GM21526 (cell line): Measurements from ENCODE around the gene UBL5.

Experiments
- ATAC-seq: cut with Tn5 transposase; IDR thresholded peaks from one replicate; pipeline ENCODE4 v1.9.1; 2021; ENCODE audit warnings: moderate library complexity; ENCODE audit not compliant: unreplicated experiment, low FRiP score

UBL5 gene

DNA sequence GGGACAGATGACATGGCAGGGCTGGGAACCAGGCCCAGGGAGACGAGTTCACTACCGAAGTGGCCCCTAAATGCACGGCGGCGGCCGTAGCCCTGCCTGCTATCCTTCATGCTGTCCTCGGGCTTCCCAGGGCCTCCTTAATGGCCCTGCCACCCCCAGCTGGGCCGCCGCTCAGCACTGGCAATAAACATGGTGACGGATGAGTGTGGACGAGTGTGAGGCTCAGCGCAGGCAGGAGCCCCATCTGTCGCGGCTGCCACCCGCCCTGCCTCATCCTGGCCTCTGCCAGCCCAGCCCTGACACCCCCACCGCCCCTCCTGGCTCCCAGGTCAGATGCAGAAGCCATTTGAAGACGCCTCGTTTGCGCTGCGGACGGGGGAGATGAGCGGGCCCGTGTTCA is 21.0 kb downstream of the UBL5 start:
- ATAC-seq, result no peak

DNA sequence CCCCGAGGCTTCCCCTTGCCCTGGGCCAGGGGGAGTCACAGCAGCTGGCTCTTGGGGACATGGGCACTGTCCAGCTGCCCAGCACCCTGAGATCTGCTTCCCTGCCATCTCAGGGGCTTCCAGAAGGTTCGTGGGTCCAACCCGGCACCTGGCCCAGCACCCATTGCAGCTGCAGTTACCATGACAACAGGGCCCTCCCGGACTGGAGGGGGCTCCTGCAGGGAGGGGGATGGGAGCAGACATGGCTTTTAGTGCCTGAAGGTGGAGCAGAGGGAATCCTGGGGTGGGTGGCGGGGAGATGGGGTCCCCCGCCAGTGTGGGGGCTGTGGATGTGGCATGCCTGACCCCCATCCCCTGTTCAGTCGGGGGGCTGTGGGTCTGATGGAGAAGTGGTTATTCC is 22.1 kb downstream of the UBL5 start:
- ATAC-seq, result no peak

DNA sequence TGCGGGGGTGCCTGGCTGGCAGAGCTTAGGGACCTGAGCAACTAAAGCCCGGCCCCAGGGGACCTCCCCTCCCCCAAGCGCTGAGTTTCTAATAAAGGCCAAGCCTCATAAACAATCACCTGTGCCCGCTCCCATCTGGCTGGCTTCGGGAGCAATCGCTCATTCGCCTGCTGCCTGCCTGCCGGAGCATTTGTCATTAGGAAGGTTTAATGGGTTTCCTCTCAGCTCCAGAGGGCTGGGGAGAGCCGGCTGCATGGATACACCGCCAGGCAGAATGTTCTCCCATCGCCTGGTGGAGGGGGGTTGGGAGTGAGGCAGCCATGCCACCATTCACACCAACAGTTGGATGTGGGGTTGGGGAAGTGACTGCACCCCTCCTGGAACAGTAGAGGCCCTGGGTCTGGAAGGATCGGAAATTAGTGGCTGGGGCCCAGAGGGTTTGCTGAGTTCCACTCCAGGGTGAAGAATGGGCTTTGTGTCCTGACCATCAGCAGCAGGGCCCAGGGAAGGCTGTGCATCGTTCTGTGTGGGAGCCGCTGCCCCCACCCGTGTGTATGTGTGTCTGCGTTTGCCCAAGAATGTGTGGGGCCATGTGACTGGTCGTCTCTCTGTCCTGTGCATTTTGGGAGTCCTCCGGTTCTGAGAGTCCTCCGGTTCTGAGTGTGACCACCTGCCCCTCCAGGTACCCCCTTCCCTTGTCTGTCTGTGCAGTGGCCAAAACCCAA is 22.7 kb downstream of the UBL5 start:
- no peak for ATAC-seq

GRCh38 chr19:9854282-9854846 is 26.6 kb downstream of the UBL5 start:
- no peak for ATAC-seq

- ATAC-seq, result no peak
Observed at GRCh38 chr19:9856609-9857008, 28.9 kb downstream of the UBL5 start.

GRCh38 chr19:9857076-9857721 is 29.5 kb downstream of the UBL5 start:
- no peak for ATAC-seq

GRCh38 chr19:9857920-9858746 is 30.4 kb downstream of the UBL5 start:
- ATAC-seq, result no peak

DNA sequence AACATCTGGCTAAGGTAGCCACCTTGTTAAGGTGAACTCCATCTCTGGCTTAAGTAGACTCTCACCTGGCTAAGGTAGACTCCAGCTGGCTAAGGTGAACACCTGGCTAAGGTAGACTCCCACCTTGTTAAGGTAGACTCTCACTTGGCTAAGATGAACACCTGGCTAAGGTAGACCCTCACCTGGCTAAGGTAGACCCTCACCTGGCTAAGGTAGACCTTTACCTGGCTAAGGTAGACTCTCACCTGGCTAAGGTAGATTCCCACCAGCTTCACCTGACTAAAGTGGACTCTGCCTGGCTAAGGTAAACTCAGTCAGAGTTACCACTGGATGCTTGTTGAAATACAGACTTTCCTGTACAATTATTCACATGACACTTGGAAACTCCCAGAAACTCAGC is 31.0 kb downstream of the UBL5 start:
- ATAC-seq, result no peak

GRCh38 chr19:9860407-9860806 is 32.7 kb downstream of the UBL5 start:
- no peak for ATAC-seq

DNA sequence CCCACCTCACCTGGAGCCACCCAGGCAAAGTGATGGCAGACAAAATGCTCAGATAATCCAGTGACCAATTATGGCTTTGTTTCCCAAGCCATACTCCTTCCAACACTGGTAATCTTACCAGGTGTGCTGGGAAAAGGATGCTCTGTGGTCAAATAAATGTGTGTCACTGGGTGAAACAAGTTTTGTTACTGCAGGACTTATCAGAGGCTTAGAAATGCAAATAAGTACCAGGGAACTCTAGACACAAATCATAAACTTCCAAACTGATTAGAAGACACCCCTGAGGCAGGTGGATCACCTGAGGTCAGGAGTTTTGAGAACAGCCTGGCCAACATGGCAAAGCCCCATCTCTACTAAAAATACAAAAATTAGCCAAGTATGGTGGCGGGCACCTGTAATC is 33.8 kb downstream of the UBL5 start:
- ATAC-seq, result no peak

- ATAC-seq, result no peak
Observed at GRCh38 chr19:9862938-9863337, 35.2 kb downstream of the UBL5 start.

DNA sequence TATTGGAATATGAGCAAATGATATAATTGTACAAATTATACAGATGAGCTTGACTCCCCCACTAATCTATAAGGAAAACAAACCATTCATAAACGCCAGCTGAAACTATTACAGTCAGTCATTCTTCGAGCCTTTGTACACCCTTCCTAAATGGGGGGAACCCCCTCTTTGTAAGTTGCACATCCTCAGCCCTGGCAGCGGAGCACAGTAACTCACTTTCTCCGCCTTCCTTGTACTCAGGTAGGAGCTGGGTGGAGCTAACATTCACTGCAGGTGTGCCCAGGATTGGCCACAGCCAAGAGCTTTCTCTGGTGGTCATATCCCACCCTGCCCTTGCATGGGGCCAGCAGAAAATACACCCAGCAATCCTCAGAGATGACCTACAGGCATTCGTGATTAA is 36.0 kb downstream of the UBL5 start:
- no peak for ATAC-seq

- ATAC-seq, result no peak
Observed at GRCh38 chr19:9865732-9866501, 38.2 kb downstream of the UBL5 start.

DNA sequence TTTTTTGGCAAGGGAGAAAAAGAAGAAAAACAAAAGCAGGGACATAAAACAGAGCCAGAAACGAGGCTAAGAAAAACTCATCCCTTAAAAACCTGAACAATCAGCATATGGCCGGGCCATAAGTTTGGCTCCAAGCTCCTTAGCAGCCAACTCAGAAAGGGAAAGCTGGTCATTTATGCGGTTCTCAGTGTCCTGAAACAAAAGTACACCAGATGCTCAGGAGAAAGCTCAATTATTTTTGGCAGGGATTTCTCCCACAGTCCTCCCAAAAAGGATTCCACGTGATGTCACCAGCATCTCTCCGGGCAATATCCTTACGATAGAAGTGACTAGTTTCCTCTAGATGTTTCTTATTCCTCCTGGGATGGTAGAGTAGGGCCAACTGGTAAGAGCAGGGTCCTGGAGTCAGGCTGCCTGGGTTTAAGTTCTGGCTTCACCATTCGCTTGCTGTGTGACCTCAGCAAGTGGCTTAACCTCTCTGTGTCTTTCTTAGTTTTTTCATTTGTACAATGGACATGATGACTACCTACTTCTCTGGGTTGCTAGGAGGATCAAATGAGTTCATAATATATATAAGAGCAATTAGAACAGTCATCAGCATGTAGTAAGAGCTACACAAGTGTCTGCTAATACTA is 41.4 kb downstream of the UBL5 start:
- no peak for ATAC-seq

DNA sequence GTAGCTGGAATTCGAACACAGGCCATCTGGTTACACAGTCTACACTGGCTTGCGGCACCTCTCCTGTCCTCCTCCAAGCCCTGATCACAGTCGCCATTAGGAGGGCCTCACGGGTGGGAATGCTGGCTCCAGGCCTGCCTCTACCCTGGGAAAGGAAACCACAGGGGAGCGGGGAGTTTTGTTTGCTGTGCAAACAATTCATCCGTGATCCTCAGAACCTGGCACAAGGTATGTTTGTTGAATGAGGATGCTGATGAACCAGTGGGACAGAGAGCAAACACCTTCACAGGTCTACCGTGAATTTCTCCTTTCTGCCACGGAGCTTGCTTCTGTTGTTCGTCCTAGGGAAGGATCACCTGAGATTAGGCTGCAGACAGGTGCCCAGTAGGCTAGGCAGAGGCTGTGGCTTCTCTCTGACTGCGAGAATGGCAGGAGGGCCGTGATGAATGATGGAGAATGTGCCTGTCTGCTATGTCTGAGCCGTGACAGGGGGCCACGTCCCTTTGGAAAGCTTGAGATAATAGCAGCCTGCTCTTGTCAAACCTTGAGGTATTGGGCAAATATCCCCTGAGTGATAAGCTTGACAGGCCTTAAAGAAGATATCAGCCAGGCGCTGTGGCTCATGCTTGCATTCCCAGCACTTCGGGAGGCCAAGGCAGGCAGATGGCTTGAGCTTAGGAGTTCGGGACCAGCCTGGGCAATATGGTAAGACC is 44.1 kb downstream of the UBL5 start:
- ATAC-seq, result no peak

GRCh38 chr19:9872618-9873242 is 45.0 kb downstream of the UBL5 start:
- no peak for ATAC-seq

GRCh38 chr19:9875031-9875627 is 47.4 kb downstream of the UBL5 start:
- ATAC-seq, result no peak

- no peak for ATAC-seq
Observed at GRCh38 chr19:9875796-9876195, 48.1 kb downstream of the UBL5 start.
